SK-N-MC (cell line): Measurements from ENCODE around the gene TRAF5.
"Not testable (repeated sequence)": the region's sequence is repeated elsewhere in the genome, so short reads cannot be mapped to it uniquely, and the experiment has no call there.

Source experiments
- EZH2 ChIP-seq: fragments of 200-600 bp; sonication (generic); IDR thresholded peaks from one replicate; pipeline ENCODE4 v1.6.1; 2017; ENCODE audit warnings: antibody characterized with exemption
- FOXP2 ChIP-seq: optimal IDR thresholded peaks from 2 replicates; pipeline ENCODE3; 2011; ENCODE audit warnings: mild to moderate bottlenecking, moderate library complexity; ENCODE audit not compliant: insufficient read depth; ENCODE audit errors: extremely low read length, control extremely low read depth
- POLR2AphosphoS5 ChIP-seq: IDR thresholded peaks from 2 replicates; pipeline ENCODE4 v1.6.1; 2012; ENCODE audit warnings: mild to moderate bottlenecking, low read depth, low read length, borderline replicate concordance

- not testable (repeated sequence) for TF ChIP-seq EZH2, POLR2AphosphoS5, FOXP2
These were observed 73.3 kb downstream of the TRAF5 start for GRCh38 chr1:211399851-211400393.
